Measurements from ENCODE around the gene PTPMT1. TPM values are rescaled to one million over a fixed set of nuclear protein-coding genes. Genes with fewer than 3 reads are reported as not detected.

The PTPMT1 gene
- 53.9 and 57.9 TPM in 2 replicates for total RNA-seq

GRCh38 chr11:47565340-47566148 lies at the start of gene PTPMT1:
PTPMT1 (plus strand) TSS chr11:47565599; CDS start chr11:47565623, 24 bp downstream.

DNA sequence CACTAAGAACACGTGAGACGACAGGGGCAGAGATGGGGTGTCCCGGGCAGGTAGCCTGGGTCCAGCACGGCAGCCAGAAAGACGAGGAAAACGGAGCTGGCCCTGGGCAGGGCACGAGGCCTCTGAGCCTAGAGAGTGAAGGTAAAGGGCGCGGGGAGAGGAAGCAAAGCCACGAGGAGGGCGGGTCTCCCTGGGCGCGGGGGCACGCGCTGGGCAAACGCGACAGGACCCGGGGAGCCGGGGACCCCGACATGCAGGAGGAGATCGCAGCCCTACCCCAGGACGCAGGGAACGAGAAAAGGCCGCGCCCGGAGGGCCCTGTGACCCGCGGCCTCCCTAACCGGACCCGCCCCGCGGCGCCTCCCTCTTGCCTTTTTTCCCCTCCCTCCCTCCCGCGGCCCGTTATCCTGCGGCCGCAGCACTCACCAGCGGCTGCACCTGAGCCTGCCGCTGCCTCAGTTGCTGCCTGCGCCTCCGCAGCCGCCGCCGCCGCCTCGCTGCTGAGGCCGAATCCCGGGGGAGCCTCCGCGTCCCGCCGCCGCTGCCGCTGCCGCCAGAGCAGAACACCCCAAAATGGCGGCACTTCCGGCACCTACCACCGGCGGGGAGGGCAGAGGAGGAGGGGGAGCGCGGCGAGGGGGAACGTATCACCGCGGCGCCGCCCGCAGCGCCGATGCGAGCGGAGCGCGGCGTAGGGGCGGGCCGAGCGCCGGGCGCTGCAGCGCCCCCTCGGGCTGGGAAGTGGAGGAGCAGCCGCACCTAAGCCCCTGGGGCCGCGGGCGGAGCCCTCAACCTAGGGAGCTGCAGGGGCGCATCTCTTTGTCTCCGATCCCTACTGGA lies 12.6 kb upstream of the PTPMT1 start, which contains the start of gene CELF1:
TSS of gene CELF1 (minus strand) at position 567 of the 840 bp plus-strand sequence. CDS start 53,609 bp downstream, outside the sequence.

DNA sequence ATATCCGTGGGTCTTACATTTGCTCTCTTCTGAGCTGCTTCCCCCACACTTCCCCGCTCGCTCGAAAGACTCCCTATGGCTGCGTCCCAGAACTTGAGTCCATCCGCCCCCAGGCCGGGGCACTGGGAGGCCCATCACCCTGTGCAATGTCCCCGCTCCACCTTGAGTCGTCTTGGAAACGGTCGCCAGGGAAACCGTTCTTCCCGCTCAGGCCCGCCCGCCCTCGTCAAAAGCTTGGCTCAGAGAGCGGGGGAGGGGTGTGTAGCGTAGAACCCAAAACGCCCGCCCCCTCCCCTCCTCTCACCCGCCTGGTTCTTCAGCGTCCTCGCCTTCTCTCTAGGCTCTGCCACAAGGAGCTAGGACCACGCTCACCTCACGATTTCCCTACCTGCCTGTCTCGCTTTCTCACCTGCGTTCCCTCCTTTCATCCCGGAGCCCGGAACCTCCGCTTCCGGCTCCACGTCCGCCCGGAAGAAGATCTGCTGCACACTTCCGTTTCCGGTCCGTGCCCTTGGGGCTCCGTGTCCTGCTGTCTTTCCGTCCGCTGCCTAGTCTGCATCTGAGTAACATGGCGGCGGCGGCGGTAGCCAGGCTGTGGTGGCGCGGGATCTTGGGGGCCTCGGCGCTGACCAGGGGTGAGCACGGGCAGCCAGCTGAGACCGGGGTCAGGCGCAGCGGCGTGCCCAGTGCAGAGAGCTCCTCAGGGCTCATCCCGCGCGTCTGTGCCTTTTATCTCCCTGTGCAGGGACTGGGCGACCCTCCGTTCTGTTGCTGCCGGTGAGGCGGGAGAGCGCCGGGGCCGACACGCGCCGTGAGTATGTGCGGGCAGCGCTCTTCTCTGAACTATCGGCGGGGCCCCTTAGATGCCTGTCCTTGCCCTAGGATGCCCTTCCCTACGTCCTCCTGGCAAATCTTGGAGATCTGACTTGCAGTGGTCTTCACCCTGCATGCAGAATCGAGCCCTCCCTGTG lies 13.4 kb downstream of the PTPMT1 start, which contains the start of the genes KBTBD4 and NDUFS3:
TSS of gene KBTBD4 (minus strand) at position 447 of the 971 bp plus-strand sequence. CDS start at position 428, 19 bp downstream.
TSS of gene NDUFS3 (plus strand) at position 551 of the 971 bp plus-strand sequence. CDS start at position 569, 18 bp downstream.

GRCh38 chr11:47586098-47586855 lies 20.9 kb downstream of the PTPMT1 start, which contains the start of gene FAM180B:
FAM180B (plus strand) TSS chr11:47586678; CDS start chr11:47586769, 91 bp downstream.

GRCh38 chr11:47593934-47594855 lies 28.8 kb downstream of the PTPMT1 start, which contains the start of gene C1QTNF4:
C1QTNF4 (minus strand) TSS chr11:47594411; CDS start chr11:47590810, 3,601 bp downstream.

Other genes with a start within 250 kb of the PTPMT1 start
- not detected in 2 replicates for gene MYBPC3, start 212.9 kb upstream of the PTPMT1 start, total RNA-seq
- not detected in 2 replicates for gene SPI1, start 187.1 kb upstream of the PTPMT1 start, total RNA-seq
- gene SLC39A13, start 157.0 kb upstream of the PTPMT1 start, total RNA-seq = 55.2 and 58.5 TPM in 2 replicates
- 201 and 249 TPM in 2 replicates for gene PSMC3, start 139.2 kb upstream of the PTPMT1 start, total RNA-seq
- gene RAPSN, start 116.5 kb upstream of the PTPMT1 start, total RNA-seq = 0.13 and 0.19 TPM in 2 replicates
- gene CELF1, start 12.5 kb upstream of the PTPMT1 start, total RNA-seq = 73.5 and 83.7 TPM in 2 replicates
- gene KBTBD4, start 13.4 kb downstream of the PTPMT1 start, total RNA-seq = 24.2 and 24.8 TPM in 2 replicates
- 80.3 and 85.5 TPM in 2 replicates for gene NDUFS3, start 13.5 kb downstream of the PTPMT1 start, total RNA-seq
- gene FAM180B, start 21.1 kb downstream of the PTPMT1 start, total RNA-seq = not detected in 2 replicates
- gene C1QTNF4, start 28.8 kb downstream of the PTPMT1 start, total RNA-seq = 0.06 TPM in 1 of 2 replicates, not detected in the other
- gene MTCH2, start 77.0 kb downstream of the PTPMT1 start, total RNA-seq = 79.4 and 81.2 TPM in 2 replicates
- 1.2 and 1.6 TPM in 2 replicates for gene AGBL2, start 149.8 kb downstream of the PTPMT1 start, total RNA-seq
- 61.8 and 62.7 TPM in 2 replicates for gene FNBP4, start 201.7 kb downstream of the PTPMT1 start, total RNA-seq